Measurements from ENCODE around the gene GABBR2.
"Not testable (repeated sequence)": the region's sequence is repeated elsewhere in the genome, so short reads cannot be mapped to it uniquely, and the experiment has no call there.

The GABBR2 gene

DNA sequence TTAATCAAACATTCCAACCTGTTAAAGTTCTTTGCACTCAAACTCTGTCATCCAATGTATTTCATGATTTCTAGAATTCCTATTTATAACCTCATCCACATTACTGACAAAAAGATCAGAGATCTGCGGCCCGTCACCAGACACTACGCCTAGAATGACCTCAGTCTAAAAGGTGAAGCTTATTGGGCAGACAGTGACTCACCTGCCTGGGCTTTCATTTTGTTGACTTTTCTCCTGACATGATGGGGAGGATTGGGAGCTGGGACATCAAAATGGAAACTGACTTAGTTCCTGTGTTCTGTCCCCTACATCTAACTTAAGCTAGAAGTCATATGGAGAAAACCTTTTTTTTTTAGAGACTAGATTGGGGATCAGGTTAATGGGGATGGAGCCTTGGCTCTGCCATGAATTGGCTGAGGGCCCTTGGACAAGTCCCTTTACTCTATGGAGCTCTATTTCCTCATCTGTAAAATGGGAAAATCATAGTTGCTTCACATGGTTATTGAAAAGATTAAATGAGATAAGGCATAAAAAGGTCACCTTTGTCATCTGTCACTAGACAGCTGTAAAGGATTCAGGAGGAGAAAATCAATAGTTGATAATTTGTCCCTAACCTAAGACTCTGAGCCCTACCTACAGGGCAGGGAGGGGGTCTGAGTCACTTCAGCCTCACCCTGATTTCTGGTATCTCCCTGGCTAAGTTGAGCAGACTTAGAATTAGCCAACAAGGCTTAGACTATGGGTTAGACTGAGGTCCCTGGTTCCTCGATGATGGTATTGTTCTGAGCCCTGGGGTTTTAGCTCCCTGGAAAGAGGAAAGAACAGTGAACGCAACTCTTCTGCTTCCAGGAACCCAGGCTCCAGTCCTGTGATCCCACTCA lies 228.5 kb downstream of the GABBR2 start:
- no peak for DNase-seq (ENCODE audit: low read depth)

DNA sequence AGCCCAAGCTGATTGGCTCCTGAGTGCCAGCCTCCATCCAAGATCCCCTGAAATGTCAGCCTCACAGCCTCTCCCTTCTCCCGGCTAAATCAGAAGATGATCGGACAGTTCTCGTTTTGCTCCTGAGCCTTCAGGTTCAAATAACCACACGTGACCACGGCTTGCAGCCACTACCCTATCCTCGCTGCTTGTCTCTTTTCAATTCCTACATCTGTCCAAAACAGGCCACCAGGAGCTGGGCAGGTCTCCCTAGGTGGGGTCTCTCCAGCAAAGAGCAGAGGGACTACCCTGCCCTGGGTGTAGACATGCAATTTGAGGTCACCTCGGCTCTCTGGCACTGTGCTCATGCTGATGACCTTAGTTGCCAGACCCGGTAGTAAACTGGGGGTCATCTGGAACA lies 229.3 kb downstream of the GABBR2 start:
- DNase-seq (ENCODE audit: low read depth), result no peak

DNA sequence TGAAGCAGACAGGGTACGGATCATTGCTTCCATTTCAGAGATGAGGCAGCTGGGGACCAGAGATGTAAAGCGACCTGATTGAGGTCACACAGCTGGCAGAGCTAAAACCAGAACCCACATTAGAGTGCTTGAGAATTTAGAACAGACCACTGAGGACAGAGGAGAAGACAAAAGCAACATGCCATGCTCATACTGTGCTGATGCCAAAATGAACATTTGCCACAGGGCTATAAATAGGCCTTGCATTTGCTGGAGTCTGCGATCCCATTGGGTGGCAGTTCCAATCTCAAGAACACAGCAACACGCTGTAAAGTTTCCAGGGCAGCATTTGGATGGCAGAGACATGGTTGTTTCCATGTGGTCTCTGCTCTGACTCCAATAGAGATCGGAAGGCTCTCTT lies 230.9 kb downstream of the GABBR2 start:
- DNase-seq (ENCODE audit: low read depth), result no peak

DNA sequence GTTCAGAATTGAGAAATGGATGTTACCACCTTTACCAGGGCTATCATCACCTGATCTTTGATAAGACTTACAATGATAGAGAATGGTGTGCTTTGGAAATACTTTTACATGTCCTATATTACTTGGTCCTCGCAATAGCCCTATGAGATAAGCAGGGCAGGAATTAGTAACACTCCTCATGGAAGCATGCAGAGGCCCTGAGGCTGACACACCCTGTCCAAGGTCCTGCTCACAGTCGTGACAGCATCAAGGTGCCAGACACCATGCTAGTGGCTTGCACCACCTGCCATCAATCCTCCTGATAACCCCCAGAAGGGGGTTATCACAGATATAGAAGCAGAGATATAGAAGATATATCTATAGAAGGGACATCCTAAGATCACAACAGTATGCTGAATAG lies 236.5 kb downstream of the GABBR2 start:
- DNase-seq (ENCODE audit: low read depth), result no peak

DNA sequence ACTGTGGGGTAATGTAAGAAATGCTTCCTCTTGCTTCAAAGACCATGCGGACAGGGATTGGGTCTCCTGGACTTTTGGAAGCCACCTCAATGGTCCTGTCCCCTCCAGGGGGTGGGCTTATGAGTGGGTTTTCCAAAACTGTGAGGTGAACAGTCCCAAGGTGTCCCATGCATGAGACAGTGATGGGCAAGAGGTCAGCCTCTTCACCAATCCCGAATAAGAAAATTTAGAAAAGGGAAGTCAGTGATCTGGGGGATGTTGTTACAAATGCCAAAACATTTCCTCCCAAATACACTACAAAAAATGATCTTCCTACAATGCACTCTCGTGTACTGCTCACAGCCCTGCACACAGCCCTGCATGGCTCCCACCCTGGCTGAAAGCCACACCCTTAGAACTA lies 237.6 kb downstream of the GABBR2 start:
- no peak for DNase-seq (ENCODE audit: low read depth)

DNA sequence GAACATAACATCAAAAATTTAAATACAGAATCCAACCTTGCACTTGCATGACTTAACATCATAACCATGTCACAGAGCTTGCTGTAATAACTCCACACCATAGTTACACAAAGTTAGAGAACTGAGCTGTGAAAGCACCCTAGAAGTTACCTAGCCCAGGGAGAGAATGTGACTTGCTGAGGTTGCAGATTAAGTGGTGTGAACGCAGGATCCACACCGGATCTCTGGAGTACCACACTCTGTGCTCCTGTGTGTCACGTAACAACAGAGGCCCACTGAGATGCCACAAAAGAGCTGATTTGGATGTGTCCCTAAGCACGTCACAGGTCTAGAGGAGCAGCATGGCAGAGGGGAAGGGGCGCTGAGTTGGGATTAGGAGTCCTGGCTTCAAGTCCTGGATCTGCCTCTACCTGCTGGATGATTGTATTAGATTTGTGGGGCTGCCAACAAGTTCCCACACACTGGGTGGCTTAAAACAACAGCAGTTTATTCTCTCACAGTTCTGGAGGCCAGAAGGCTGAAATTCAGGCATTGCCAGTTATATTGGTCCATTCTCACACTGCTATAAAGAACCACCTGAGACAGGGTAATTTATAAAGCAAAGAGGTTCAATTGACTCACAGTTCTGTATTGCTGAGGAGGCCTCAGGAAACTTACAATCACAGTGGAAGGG lies 240.0 kb downstream of the GABBR2 start:
- no peak for DNase-seq (ENCODE audit: low read depth)

DNA sequence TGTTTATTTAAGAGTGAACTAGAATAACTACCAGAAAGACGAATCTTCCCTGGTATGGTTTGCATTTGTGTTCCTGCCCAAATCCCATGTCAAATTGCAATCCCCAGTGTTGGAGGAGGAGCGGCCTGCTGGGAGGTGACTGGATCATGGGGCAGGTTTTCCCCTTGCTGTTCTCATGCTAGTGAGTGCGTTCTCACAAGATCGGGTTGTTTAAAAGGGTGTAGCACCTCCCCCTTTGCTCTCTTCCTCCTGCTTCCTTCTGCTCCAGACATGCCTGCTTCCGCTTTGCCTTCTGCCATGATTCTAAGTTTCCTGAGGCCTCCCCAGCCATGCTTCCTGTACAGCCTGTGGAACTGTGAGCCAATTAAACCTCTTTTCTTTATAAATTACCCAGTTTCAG lies 242.9 kb downstream of the GABBR2 start:
- DNase-seq (ENCODE audit: low read depth), result no peak

DNA sequence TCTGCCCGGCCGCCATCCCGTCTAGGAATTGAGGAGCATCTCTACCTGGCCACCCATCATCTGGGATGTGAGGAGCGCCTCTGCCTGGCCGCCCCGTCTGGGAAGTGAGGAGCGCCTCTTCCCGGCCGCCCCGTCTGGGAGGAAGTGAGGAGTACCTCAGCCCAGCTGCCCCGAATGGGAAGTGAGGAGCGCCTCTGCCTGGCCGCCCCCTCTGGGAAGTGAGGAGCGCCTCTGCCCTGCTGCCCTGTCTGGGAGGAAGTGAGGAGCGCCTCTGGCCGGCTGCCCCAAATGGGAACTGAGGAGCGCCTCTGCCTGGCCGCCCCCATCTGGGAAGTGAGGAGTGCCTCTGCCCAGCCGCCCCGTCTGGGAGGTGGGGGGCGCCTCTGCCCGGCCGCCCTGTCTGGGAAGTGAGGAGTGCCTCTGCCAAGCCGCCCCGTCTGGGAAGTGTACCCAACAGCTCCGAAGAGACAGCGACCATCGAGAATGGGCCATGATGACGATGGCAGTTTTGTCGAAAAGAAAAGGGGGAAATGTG lies 244.5 kb downstream of the GABBR2 start:
- not testable (repeated sequence) for DNase-seq (ENCODE audit: low read depth)

DNA sequence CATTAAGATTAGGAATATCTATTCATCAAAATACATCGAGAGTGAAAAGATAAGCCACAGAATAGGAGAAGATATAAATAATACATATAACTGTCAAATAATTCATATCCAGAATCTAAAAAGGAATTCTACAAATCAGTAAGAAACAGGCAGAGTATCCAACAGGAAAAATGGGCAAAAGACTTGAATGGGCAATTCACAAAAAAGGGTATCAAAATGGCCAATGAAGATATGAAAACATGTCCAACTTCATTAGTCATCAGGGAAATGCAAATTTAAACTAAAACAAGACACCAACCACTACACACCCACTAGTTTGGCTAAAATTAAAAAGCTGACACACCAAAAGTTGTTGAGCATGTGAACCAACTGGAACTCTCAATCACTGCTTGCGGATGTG lies 246.4 kb downstream of the GABBR2 start:
- no peak for DNase-seq (ENCODE audit: low read depth)

DNA sequence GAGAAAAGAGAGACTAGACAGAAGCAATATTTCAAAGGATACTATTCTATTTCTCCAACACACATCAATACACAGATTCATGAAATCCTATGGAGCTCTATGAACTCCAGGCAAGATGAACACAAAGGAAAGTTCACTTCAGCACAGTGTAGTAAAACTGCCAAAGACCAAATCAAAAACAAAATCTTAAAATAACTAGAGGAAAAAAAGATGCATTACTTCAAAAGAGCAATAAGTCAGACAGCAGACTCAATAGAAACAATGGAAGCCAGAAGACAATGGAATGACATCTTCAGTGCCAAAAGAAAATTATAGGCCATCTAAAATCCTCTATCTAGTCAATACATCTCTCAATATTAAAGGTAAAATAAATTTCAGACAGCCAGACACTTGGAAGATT lies 248.0 kb downstream of the GABBR2 start:
- no peak for DNase-seq (ENCODE audit: low read depth)

DNA sequence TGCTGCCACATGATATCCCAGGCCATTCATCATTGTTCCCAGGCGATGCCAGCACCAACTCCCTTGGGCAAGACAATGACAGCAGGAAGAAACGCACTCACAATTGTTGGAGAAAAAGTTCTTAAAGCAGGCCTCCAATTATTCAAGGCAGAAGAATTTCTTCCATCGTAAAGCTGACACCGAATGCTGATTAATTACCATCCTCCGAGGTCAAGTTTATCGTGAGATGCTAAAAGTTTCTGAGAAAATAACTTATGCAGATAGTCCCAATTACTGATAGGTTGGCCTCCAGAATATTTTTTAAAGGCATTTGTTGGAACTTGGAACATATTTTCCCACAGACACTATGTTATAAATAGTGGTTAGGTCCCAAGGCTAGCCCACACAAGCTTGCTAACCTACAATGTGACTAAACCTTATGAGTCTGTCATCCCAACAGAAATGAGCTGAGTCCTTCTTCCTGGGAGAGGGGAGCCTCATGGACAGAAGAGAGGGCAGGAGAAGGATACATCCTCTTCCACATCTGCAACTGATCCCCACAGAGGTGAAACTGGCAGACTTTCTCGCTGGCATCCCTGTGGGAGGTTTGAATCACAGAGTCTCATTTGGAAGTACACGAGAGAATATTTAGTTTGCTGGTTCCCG lies 250.9 kb downstream of the GABBR2 start:
- no peak for DNase-seq (ENCODE audit: low read depth)

DNA sequence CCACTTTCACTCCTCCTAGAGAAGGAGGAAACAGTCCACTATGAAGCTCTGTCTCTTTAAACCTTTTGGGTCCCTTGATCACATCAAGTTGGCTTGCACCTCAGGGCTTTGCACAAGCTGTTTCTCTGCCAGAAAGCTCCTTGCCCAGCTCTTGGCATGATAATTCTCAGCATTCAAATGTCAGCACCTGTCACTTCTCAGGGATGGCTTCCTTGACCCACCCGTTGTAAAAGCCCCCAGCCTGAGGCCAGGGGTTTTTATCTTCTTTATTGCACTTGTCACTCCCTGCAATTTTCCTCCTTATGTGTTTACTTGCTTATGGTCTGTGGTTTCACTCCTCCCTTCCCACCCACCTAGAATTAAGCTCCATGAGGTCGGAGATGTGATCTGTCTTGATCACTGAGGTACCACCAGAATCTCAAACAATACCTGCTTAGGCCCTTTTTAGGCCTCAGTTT lies 252.6 kb downstream of the GABBR2 start:
- DNase-seq (ENCODE audit: low read depth), result no peak

DNA sequence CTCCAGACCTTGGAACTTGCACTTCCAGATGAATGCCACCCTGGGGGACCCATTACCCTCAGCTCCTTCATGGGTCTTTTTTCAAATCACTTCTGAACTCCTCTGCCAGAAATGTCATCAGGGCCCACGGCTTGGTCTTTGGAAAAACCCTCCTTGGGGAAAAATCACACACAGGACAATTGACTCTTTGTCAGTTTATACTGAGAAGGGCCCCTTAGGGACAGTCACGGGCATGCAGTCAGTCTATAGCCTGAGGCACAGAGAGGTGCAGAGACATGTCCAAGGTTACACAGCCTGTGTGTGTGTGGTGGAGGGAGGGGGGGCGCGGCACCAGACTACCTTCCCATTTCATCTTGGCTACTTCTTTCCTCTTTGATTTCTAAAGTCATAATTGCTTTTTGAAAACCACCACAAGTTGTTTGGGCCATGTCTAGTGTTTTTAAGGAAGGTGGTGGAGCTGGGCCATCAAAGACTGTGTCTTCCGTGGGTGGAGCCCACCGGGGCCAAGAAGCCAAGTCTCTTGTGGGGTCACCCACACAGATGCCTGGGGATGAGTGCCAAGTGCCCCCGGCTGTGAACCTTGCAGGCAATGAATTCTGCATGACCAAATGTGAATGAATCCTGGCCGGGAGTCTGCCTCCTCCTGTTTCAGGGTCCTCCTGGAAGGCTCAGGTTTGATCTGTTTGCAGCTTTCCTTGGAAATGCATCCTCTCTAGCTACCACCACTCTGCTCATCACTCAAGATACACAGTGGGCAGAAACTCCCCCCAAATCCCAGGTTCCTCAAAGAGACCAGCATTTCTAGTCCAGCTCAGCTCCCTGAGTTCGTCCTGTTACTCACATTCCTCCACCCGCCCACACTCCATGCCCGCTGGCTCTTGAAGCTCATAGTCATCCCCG lies 253.2 kb downstream of the GABBR2 start:
- no peak for DNase-seq (ENCODE audit: low read depth)

DNA sequence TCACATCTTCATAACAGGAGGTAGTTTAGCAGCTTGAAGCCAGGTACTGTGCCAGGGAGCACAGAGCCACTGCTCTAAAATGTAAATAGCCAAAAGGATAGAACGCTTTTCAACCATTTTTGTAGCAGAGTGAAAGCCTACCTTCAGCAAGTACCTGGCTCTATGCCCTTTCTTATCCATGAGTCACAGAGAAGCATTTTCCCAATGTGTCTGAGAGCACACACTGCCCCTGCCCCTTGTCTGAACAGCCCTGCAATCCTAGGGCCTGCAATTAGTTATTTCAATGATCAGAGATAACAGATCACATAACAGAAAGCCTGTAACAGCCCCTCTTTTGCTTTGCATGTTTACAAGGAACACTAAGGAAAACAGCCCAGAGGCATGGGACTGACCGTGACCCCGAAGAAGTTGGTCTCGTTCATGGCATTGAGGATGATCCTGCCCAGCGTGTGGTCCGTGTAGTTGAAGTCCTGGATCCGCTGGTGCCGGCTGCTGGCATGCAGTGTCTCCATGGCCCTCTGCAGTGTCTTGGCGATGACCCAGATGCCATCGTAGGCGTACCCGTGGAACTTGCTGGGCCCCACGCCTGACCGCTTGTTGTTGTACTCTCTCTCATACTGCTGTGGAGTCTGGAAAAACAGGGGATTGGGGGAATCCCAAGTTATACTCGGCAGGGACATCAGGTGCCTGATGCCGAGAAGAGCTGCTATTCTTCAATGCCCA lies 255.0 kb downstream of the GABBR2 start:
- no peak for DNase-seq (ENCODE audit: low read depth)

DNA sequence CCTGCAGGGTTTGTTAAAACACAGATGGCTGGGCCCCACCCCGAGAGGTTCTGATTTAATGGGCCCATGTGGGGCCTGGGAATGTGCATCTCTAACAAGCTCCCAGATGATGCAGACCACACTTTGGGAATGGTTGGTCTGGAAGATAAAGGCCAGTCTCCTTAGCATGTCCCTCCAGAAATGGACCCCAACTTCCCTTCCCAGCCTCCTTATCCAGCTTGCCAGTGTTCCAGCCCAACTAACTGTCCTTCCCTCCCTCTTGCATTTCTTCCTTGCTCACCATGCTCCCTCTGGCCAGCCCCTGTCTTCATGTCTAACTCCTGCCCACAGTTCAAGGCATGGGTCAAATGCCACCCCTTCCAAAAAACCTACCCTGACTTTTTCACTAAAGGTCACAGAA lies 257.2 kb downstream of the GABBR2 start:
- DNase-seq (ENCODE audit: low read depth), result no peak

DNA sequence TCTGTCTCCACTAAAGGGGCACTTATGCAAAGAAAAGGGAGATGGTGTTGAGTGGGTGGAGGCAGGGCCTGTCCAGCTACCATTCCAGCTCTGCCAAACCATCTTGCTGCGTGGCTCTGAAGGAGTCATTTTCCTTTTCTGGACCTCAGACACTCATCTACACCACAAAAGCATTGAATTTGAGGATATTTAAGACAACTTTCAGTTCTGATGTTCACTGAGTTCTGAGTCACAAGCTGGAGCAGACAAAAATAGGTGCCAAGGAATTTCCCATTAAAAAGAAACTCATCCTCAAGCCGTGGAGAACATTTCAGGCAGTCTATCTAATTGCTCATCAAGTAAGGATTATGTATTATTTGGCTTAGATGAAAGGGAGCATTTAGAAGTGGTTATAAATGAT lies 258.2 kb downstream of the GABBR2 start:
- DNase-seq (ENCODE audit: low read depth), result no peak

DNA sequence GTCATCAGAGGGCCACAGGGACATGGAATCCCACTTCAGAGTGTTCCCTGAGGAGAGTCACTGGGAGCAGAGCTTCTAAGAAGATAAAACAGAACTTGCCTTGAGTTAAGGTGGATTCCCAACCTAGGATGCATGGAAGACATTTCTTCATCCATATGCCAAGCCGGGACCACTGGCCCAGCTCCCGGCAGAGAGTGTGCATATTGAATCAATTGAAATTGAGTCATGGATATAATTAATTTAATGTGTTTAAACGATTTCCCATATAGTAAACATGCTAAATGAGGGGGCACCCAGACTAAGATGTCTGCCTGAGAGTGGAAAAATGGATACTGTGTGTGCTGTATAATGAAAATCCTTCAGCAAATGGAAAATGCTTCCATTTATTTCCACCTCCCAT lies 258.9 kb downstream of the GABBR2 start:
- DNase-seq (ENCODE audit: low read depth), result no peak

DNA sequence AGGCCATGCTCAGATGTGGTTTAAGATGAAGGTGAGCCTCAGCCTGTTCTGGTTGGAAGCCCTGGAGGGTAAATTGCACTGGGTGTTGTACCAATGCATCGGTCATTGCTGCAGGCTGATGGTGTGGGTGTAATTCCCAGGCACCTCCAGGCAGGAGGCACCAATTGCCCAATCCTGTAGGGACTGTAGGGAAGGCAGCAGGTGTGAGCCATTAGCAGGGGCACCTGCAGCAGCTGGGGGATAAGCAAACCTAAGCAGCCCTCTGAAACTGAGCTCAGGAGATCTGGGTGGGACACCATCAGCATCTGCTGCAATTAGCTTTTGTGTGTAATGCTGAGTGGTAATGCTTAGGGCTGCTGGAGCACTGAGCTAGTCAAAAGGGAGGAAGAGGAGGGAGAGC lies 263.2 kb downstream of the GABBR2 start:
- no peak for DNase-seq (ENCODE audit: low read depth)

DNA sequence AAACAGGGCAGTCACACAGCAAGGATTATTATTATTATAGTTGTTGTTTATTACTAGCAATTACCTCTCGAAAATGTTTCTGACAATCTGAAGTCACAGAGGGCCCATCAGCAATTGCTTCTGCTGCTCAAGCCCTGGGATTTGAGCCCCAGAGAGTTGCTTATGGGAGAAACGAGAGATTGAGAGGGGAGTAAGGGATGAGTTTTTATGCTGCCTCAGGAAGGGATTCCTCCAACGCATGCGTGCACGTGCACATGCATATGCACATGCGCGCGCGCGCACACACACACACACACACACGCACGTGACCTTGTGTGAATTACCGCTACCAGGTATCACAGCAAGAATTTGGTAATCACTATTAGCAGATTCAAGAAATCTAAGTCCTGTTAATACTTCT lies 264.1 kb downstream of the GABBR2 start:
- DNase-seq (ENCODE audit: low read depth), result no peak

DNA sequence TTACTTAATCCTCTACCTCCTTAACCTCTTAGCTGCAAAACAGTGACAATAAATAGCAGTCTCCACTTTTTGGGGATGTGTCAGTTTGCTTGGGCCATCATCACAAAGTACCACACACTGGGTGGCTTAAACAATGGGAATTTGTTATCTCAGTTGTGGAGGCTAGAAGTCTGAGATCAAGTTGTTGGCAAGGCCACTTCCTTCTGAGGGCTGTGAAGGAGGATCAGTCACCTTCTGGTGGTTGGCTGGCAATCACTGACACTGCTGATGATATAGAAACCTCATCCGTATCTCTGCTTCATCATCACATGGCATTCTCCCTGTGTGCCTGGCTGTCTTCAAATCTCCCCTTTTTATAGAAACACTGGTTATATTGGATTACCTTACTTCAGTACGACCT lies 266.2 kb downstream of the GABBR2 start:
- no peak for DNase-seq (ENCODE audit: low read depth)

DNA sequence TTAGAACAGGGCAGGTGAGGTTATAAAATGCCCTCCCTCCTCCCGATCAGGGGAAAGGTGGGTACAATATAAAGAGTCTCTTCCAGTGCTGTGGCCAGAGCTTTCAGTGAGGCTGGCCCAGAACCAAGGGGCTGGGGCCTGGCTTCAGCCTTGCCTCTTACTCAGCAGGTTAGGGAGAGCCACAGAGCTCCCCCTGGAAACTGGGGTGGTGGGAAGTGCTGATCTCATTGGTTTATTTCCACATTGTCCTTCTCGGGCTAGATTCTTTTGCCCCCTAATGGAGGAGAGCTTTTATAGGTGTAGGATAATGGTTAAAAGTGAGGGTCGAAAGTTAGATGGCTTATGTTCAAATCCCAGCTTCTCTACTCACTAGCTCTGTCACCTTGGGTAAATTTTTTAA lies 266.6 kb downstream of the GABBR2 start:
- no peak for DNase-seq (ENCODE audit: low read depth)
